HG03565 (cell line): ENCODE measurements around the gene IMPA2.
"Not testable (repeated sequence)": the region's sequence is repeated elsewhere in the genome, so short reads cannot be mapped to it uniquely, and the experiment has no call there.

Experiments used
- ATAC-seq: cut with Tn5 transposase; IDR thresholded peaks from one replicate; pipeline ENCODE4 v1.9.1; 2021; ENCODE audit warnings: mild to moderate bottlenecking, moderate library complexity; ENCODE audit not compliant: unreplicated experiment

Gene IMPA2

GRCh38 chr18:12027046-12027445, 45.7 kb downstream of the IMPA2 start:
- ATAC-seq, result no peak

GRCh38 chr18:12027480-12027879, 46.2 kb downstream of the IMPA2 start:
- no peak for ATAC-seq

- ATAC-seq, result no peak
Observed at GRCh38 chr18:12028040-12028628, 46.8 kb downstream of the IMPA2 start.

- ATAC-seq, result no peak
Observed at GRCh38 chr18:12028674-12029073, 47.4 kb downstream of the IMPA2 start.

GRCh38 chr18:12029786-12030584, 48.7 kb downstream of the IMPA2 start:
- ATAC-seq, result no peak

GRCh38 chr18:12030670-12031069, 49.4 kb downstream of the IMPA2 start:
- no peak for ATAC-seq

- no peak for ATAC-seq
Observed at GRCh38 chr18:12031181-12031580, 49.9 kb downstream of the IMPA2 start.

GRCh38 chr18:12031846-12032245, 50.5 kb downstream of the IMPA2 start:
- ATAC-seq, result no peak

- no peak for ATAC-seq
Observed at GRCh38 chr18:12032786-12033642, 51.7 kb downstream of the IMPA2 start.

GRCh38 chr18:12033643-12034025, 52.3 kb downstream of the IMPA2 start:
- ATAC-seq, result no peak

- ATAC-seq, result no peak
Observed at GRCh38 chr18:12034241-12035100, 53.2 kb downstream of the IMPA2 start.

- ATAC-seq, result no peak
Observed at GRCh38 chr18:12035481-12035880, 54.2 kb downstream of the IMPA2 start.

- no peak for ATAC-seq
Observed at GRCh38 chr18:12036201-12036751, 55.0 kb downstream of the IMPA2 start.

- ATAC-seq, result no peak
Observed at GRCh38 chr18:12038082-12038638, 56.9 kb downstream of the IMPA2 start.

GRCh38 chr18:12038639-12039539, 57.6 kb downstream of the IMPA2 start:
- ATAC-seq, result peak; percentile 72

GRCh38 chr18:12039540-12039930, 58.2 kb downstream of the IMPA2 start:
- ATAC-seq, result not testable (repeated sequence)

- no peak for ATAC-seq
Observed at GRCh38 chr18:12041561-12041960, 60.3 kb downstream of the IMPA2 start.

- ATAC-seq, result no peak
Observed at GRCh38 chr18:12043811-12044210, 62.5 kb downstream of the IMPA2 start.

GRCh38 chr18:12044591-12044990, 63.3 kb downstream of the IMPA2 start:
- no peak for ATAC-seq
